WTC11 (cell line): Measurements from ENCODE around the gene ADAMTS12.

Source experiments
- CBFB ChIP-seq: sonication (generic); formaldehyde crosslinking; IDR thresholded peaks from 2 replicates; pipeline ENCODE4 v1.8.1; 2022; ENCODE audit warnings: mild to moderate bottlenecking, low read depth, missing genetic modification reagents
- CDX4 ChIP-seq: fragments of 250-450 bp; sonication (Bioruptor Pico); IDR thresholded peaks from 2 replicates; pipeline ENCODE4 v1.9.0; 2021; ENCODE audit warnings: moderate library complexity, mild to moderate bottlenecking, inconsistent platforms, borderline replicate concordance
- CREB1 ChIP-seq: sonication (generic); formaldehyde crosslinking; IDR thresholded peaks from 2 replicates; pipeline ENCODE4 v1.8.0; 2023; ENCODE audit warnings: mild to moderate bottlenecking, missing genetic modification reagents
- CTCF ChIP-seq: fragments of 200-600 bp; IDR thresholded peaks from 2 replicates; pipeline ENCODE4 v1.8.0; 2022; ENCODE audit warnings: antibody characterized with exemption
- FOXJ3 ChIP-seq: sonication (generic); formaldehyde crosslinking; IDR thresholded peaks from 2 replicates; pipeline ENCODE4 v1.9.0; 2021; ENCODE audit warnings: missing genetic modification reagents, mild to moderate bottlenecking, borderline replicate concordance
- GTF2I ChIP-seq: fragments of 250-450 bp; sonication (Bioruptor Pico); conservative IDR thresholded peaks from 2 replicates; pipeline ENCODE4 v1.4.0; 2021; ENCODE audit warnings: mild to moderate bottlenecking
- MAX ChIP-seq: sonication (generic); formaldehyde crosslinking; IDR thresholded peaks from 2 replicates; pipeline ENCODE4 v1.8.0; 2022; ENCODE audit warnings: mild to moderate bottlenecking, missing genetic modification reagents
- NR1H2 ChIP-seq: sonication (generic); formaldehyde crosslinking; IDR thresholded peaks from 2 replicates; pipeline ENCODE4 v1.9.0; 2021; ENCODE audit warnings: mild to moderate bottlenecking, moderate library complexity, missing genetic modification reagents
- PRDM15 ChIP-seq: sonication (generic); formaldehyde crosslinking; IDR thresholded peaks from 2 replicates; pipeline ENCODE4 v1.8.0; 2022; ENCODE audit warnings: missing genetic modification reagents
- STAT6 ChIP-seq: sonication (generic); formaldehyde crosslinking; conservative IDR thresholded peaks from 2 replicates; pipeline ENCODE4 v1.8.1; 2023; ENCODE audit warnings: mild to moderate bottlenecking, low read depth, missing genetic modification reagents, moderate library complexity
- ZNF423 ChIP-seq: fragments of 250-450 bp; sonication (Bioruptor Pico); IDR thresholded peaks from 2 replicates; pipeline ENCODE4 v2.1.2; 2022; ENCODE audit warnings: mild to moderate bottlenecking, moderate library complexity

GRCh38 chr5:33753704-33754103 is 138.1 kb downstream of the ADAMTS12 start:
- TF ChIP-seq CTCF (no peak), CREB1 (CRISPR knock-in tag) (no peak), ZNF423 (CRISPR knock-in tag) (no peak), FOXJ3 (CRISPR knock-in tag) (no peak), PRDM15 (CRISPR knock-in tag) (no peak), CBFB (CRISPR knock-in tag) (no peak), STAT6 (CRISPR knock-in tag) (no peak), MAX (CRISPR knock-in tag) (no peak), GTF2I (CRISPR knock-in tag) (no peak), NR1H2 (CRISPR knock-in tag) (no peak), CDX4 (no peak)
